Right atrium auricular region (tissue), 2 donors: ENCODE data around the gene RDH13. TPM values are rescaled to one million over a fixed set of nuclear protein-coding genes. Genes with fewer than 3 reads are reported as not detected.

Source experiments
- DNase-seq: peaks from one replicate; pipeline ENCODE4 v3.0.0-alpha.2; 2019; ENCODE audit warnings: low spot score
- H3K27ac ChIP-seq, 2 donors: fragments of 200-600 bp; sonication (generic); 1 replicate in 1 of 2; 2 replicates in 1 of 2; pipeline ENCODE4 v1.5.1; 2016 to 2019
- H3K27me3 ChIP-seq, 2 donors: fragments of 200-600 bp; sonication (generic); one replicate each; pipeline versions ENCODE4 v1.5.1 to v1.6.0; 2017 to 2019
- H3K36me3 ChIP-seq: fragments of 200-600 bp; sonication (generic); one replicate; pipeline ENCODE4 v1.5.1; 2016
- H3K4me1 ChIP-seq, 2 donors: fragments of 200-600 bp; sonication (generic); one replicate each; pipeline versions ENCODE4 v1.5.1 to v1.6.0; 2017 to 2019
- H3K4me3 ChIP-seq, 2 donors: fragments of 200-600 bp; sonication (generic); 1 replicate in 1 of 2; 2 replicates in 1 of 2; pipeline ENCODE4 v1.5.1; 2017 to 2019; ENCODE audit warnings: mild to moderate bottlenecking in 1 of 2, moderate library complexity in 1 of 2
- H3K9me3 ChIP-seq, 2 donors: fragments of 200-600 bp; sonication (generic); one replicate each; pipeline ENCODE4 v1.5.1; 2019
- CTCF ChIP-seq, 2 donors: fragments of 200-600 bp; sonication (generic); IDR thresholded peaks; one replicate each; pipeline ENCODE4 v1.5.1; 2019; ENCODE audit warnings: antibody characterized with exemption in 2 of 2
- total RNA-seq, 2 donors: library from RNA; depleted of rRNA; stranded (reverse); fragments of >200 nt; gene quantifications; one replicate each; pipeline ENCODE4 v1.1.0, GENCODE V29; 2016

RDH13 gene
- total RNA-seq, 2 donors from 2014 or later, result 26.5 to 28.1 TPM

- Histone ChIP-seq H3K9me3 (no peaks in the 10 kb centered on the region), H3K36me3 (peaks cover 81% of the 10 kb centered on the region), H3K27me3 (no peaks in the 10 kb centered on the region), H3K27ac (no peak overlapping the region), H3K4me1 (no peaks in the 10 kb centered on the region), H3K4me3 (no peak overlapping the region)
- no peak for TF ChIP-seq CTCF (IDR thresholded peaks at IDR 0.05)
- DNase-seq, result no peak
Measured at GRCh38 chr19:55047951-55048350, 15.0 kb downstream of the RDH13 start.

- Histone ChIP-seq H3K36me3 (peaks cover 81% of the 10 kb centered on the region), H3K4me3 (no peak overlapping the region), H3K27me3 (no peaks in the 10 kb centered on the region), H3K4me1 (no peaks in the 10 kb centered on the region), H3K9me3 (no peaks in the 10 kb centered on the region), H3K27ac (no peak overlapping the region)
- no peak for TF ChIP-seq CTCF (IDR thresholded peaks at IDR 0.05)
- no peak for DNase-seq
Measured at GRCh38 chr19:55046975-55047622, 15.8 kb downstream of the RDH13 start.

GRCh38 chr19:55044771-55045716 lies 17.9 kb downstream of the RDH13 start:
- H3K36me3 ChIP-seq, result peaks cover 66% of the 10 kb centered on the region
- no peak for DNase-seq
- no peak for TF ChIP-seq CTCF (IDR thresholded peaks at IDR 0.05)
- no peak overlapping the region for H3K27ac ChIP-seq
- H3K4me3 ChIP-seq, result no peak overlapping the region
- H3K9me3 ChIP-seq, result no peaks in the 10 kb centered on the region
- H3K4me1 ChIP-seq, result no peaks in the 10 kb centered on the region
- H3K27me3 ChIP-seq, result no peaks in the 10 kb centered on the region

GRCh38 chr19:55044286-55044685 lies 18.7 kb downstream of the RDH13 start:
- Histone ChIP-seq H3K4me1 (no peaks in the 10 kb centered on the region), H3K4me3 (no peak overlapping the region), H3K27me3 (no peaks in the 10 kb centered on the region), H3K36me3 (peaks cover 66% of the 10 kb centered on the region), H3K27ac (no peak overlapping the region), H3K9me3 (no peaks in the 10 kb centered on the region)
- no peak for DNase-seq
- no peak for TF ChIP-seq CTCF (IDR thresholded peaks at IDR 0.05)

- no peak overlapping the region for H3K27ac ChIP-seq
- no peak for DNase-seq
- no peaks in the 10 kb centered on the region for H3K4me1 ChIP-seq
- H3K27me3 ChIP-seq, result no peaks in the 10 kb centered on the region
- peaks cover 50% of the 10 kb centered on the region for H3K36me3 ChIP-seq
- H3K4me3 ChIP-seq, result no peak overlapping the region
- H3K9me3 ChIP-seq, result no peaks in the 10 kb centered on the region
- no peak for TF ChIP-seq CTCF (IDR thresholded peaks at IDR 0.05)
Measured at GRCh38 chr19:55042688-55043087, 20.3 kb downstream of the RDH13 start.
